AG04450 (cell line): ENCODE data around the gene RIMBP3C. TPM values are rescaled to one million over a fixed set of nuclear protein-coding genes. Genes with fewer than 3 reads are reported as not detected.
"Not testable (repeated sequence)": the region's sequence is repeated elsewhere in the genome, so short reads cannot be mapped to it uniquely, and the experiment has no call there.

Source experiments
- CTCF ChIA-PET: fragments of 300-600, 350-600 bp; formaldehyde crosslinking; extraction: SDS; loops from one replicate; lab custom pipeline; 2022; ENCODE audit warnings: antibody characterized with exemption, inconsistent platforms; lab: Charles Lee
- POLR2A ChIA-PET: fragments of 350-600 bp; formaldehyde crosslinking; extraction: SDS; loops from one replicate; lab custom pipeline; 2021; ENCODE audit warnings: antibody characterized with exemption, inconsistent platforms; lab: Yijun Ruan, JAX
- DNase-seq: peaks from one replicate; pipeline ENCODE4 v3.0.0-alpha.2; 2011; ENCODE audit warnings: low read depth, low spot score
- H3K27ac ChIP-seq: one replicate; pipeline ENCODE4 v1.5.1; 2012; ENCODE audit warnings: low read depth, low read length, control low read depth
- H3K27me3 ChIP-seq: one replicate; pipeline ENCODE4 v1.6.0; 2012; ENCODE audit warnings: low read length; ENCODE audit not compliant: control insufficient read depth, insufficient read depth
- H3K4me3 ChIP-seq: 2 replicates; pipeline ENCODE4 v1.5.1; 2011; ENCODE audit warnings: mild to moderate bottlenecking, low read depth, low read length, control low read depth
- H3K9me3 ChIP-seq: 2 replicates; pipeline ENCODE4 v1.5.1; 2012; ENCODE audit warnings: low read length; ENCODE audit not compliant: control insufficient read depth, insufficient read depth
- CTCF ChIP-seq: IDR thresholded peaks from 2 replicates; pipeline ENCODE4 v1.5.1; 2011; ENCODE audit warnings: low read depth, low read length, control low read depth, inconsistent platforms
- polyA plus RNA-seq: library from polyadenylated mRNA; depleted of rRNA; stranded (reverse); fragments of >200 nt; gene quantifications from 2 replicates; pipeline ENCODE4 v1.2.3, GENCODE V29; 2011

Gene RIMBP3C
- polyA plus RNA-seq, 1 experiment, result not detected

- POLR2A ChIA-PET, result no interaction called here
- no peak overlapping the region for H3K4me3 ChIP-seq
- no peaks in the 10 kb centered on the region; the same call in 1 of the 2 replicates for H3K9me3 ChIP-seq
Observed at GRCh38 chr22:21563912-21564311, 12.7 kb upstream of the RIMBP3C start.

GRCh38 chr22:21560657-21561056 is 9.4 kb upstream of the RIMBP3C start:
- H3K27me3 ChIP-seq, H3K27ac ChIP-seq, DNase-seq, CTCF ChIA-PET, H3K9me3 ChIP-seq, H3K4me3 ChIP-seq, POLR2A ChIA-PET: not testable (repeated sequence)

More at GRCh38 chr22:21563912-21564311, 12.7 kb upstream of the RIMBP3C start:
- no peak for DNase-seq
- no peak for TF ChIP-seq CTCF
- CTCF ChIA-PET, result interaction anchor here (0.7 kb wide), 1 partner anchor 56 kb away, joined by 5 read pairs; no protein-coding TSS in a partner anchor
- no peaks in the 10 kb centered on the region for H3K27me3 ChIP-seq
- no peak overlapping the region for H3K27ac ChIP-seq

- H3K27ac ChIP-seq, H3K9me3 ChIP-seq, DNase-seq, H3K27me3 ChIP-seq, POLR2A ChIA-PET, CTCF ChIA-PET, H3K4me3 ChIP-seq: not testable (repeated sequence)
Observed at GRCh38 chr22:21559345-21560125, 8.3 kb upstream of the RIMBP3C start.

- H3K27me3 ChIP-seq, H3K4me3 ChIP-seq, CTCF ChIA-PET, POLR2A ChIA-PET, DNase-seq, H3K27ac ChIP-seq, H3K9me3 ChIP-seq: not testable (repeated sequence)
Observed at GRCh38 chr22:21550678-21551047, 598 bp downstream of the RIMBP3C start.

- H3K27ac ChIP-seq, H3K4me3 ChIP-seq, DNase-seq, CTCF ChIA-PET, H3K27me3 ChIP-seq, POLR2A ChIA-PET, H3K9me3 ChIP-seq: not testable (repeated sequence)
Observed at GRCh38 chr22:21550008-21550677, 1.1 kb downstream of the RIMBP3C start.

GRCh38 chr22:21549558-21549957 is 1.7 kb downstream of the RIMBP3C start:
- CTCF ChIA-PET, H3K27ac ChIP-seq, DNase-seq, H3K9me3 ChIP-seq, POLR2A ChIA-PET, H3K27me3 ChIP-seq, H3K4me3 ChIP-seq: not testable (repeated sequence)

- DNase-seq, H3K27me3 ChIP-seq: not testable (repeated sequence)
Observed at GRCh38 chr22:21544432-21545322, 6.6 kb downstream of the RIMBP3C start.

GRCh38 chr22:21539862-21540261 is 11.4 kb downstream of the RIMBP3C start:
- POLR2A ChIA-PET, H3K27me3 ChIP-seq, H3K27ac ChIP-seq, DNase-seq, H3K4me3 ChIP-seq, CTCF ChIA-PET, H3K9me3 ChIP-seq: not testable (repeated sequence)

More at GRCh38 chr22:21544432-21545322, 6.6 kb downstream of the RIMBP3C start:
- H3K27ac ChIP-seq, H3K4me3 ChIP-seq, CTCF ChIA-PET, POLR2A ChIA-PET, H3K9me3 ChIP-seq: not testable (repeated sequence)

- H3K4me3 ChIP-seq, DNase-seq, H3K27me3 ChIP-seq, POLR2A ChIA-PET, H3K27ac ChIP-seq, H3K9me3 ChIP-seq, CTCF ChIA-PET: not testable (repeated sequence)
Observed at GRCh38 chr22:21532863-21533648, 18.2 kb downstream of the RIMBP3C start.

GRCh38 chr22:21531525-21531924 is 19.7 kb downstream of the RIMBP3C start:
- H3K9me3 ChIP-seq, H3K4me3 ChIP-seq, POLR2A ChIA-PET, H3K27me3 ChIP-seq, DNase-seq, CTCF ChIA-PET, H3K27ac ChIP-seq: not testable (repeated sequence)
